ENCODE measurements around the gene CALML6.
A peak's percentile ranks its signal among the peaks of the same experiment; 100 is the strongest.

CALML6 gene

GRCh38 chr1:1892763-1893120 lies 22.3 kb upstream of the CALML6 start:
- DNase-seq = no peak

GRCh38 chr1:1893291-1893985 lies 21.6 kb upstream of the CALML6 start:
- no peak for DNase-seq

GRCh38 chr1:1893997-1894353 lies 21.1 kb upstream of the CALML6 start:
- DNase-seq = no peak

- no peak for DNase-seq
These were observed 20.6 kb upstream of the CALML6 start for GRCh38 chr1:1894354-1895059.

- no peak for DNase-seq
These were observed 20.0 kb upstream of the CALML6 start for GRCh38 chr1:1895060-1895418.

- DNase-seq = no peak
These were observed 19.4 kb upstream of the CALML6 start for GRCh38 chr1:1895456-1896336.

- no peak for DNase-seq
These were observed 16.7 kb upstream of the CALML6 start for GRCh38 chr1:1898246-1898933.

GRCh38 chr1:1899266-1899966 lies 15.6 kb upstream of the CALML6 start:
- no peak for DNase-seq

- no peak for DNase-seq
These were observed 15.1 kb upstream of the CALML6 start for GRCh38 chr1:1899967-1900327.

- DNase-seq = no peak
These were observed 14.0 kb upstream of the CALML6 start for GRCh38 chr1:1900883-1901640.

GRCh38 chr1:1901641-1902294 lies 13.3 kb upstream of the CALML6 start:
- DNase-seq = no peak

- DNase-seq = no peak
These were observed 11.8 kb upstream of the CALML6 start for GRCh38 chr1:1903224-1903623.

GRCh38 chr1:1906185-1907097 lies 8.6 kb upstream of the CALML6 start:
- peak; percentile 47 to 81 for DNase-seq

- DNase-seq = peak in 1 of 2 experiments; percentile 39
These were observed 7.8 kb upstream of the CALML6 start for GRCh38 chr1:1907098-1907736.

GRCh38 chr1:1908506-1908791 lies 6.6 kb upstream of the CALML6 start:
- no peak for DNase-seq

- no peak for DNase-seq
These were observed 5.0 kb upstream of the CALML6 start for GRCh38 chr1:1910033-1910465.

GRCh38 chr1:1910651-1911331 lies 4.3 kb upstream of the CALML6 start:
- DNase-seq = no peak

- no peak for DNase-seq
These were observed 3.6 kb upstream of the CALML6 start for GRCh38 chr1:1911350-1912041.
